Fibroblast of lung (primary cell): Measurements from ENCODE around the gene GET4. TPM values are rescaled to one million over a fixed set of nuclear protein-coding genes. Genes with fewer than 3 reads are reported as not detected.

ENCODE experiments used
- DNase-seq, 2 donors: peaks; one replicate each; pipeline versions ENCODE4 v3.0.0 to v3.0.0-alpha.2; 2010; ENCODE audit warnings: low read depth in 2 of 2
- H2AFZ ChIP-seq: 2 replicates; pipeline ENCODE4 v1.5.1; 2012; ENCODE audit warnings: low read length, control low read depth, inconsistent platforms
- H3K27ac ChIP-seq: 2 replicates; pipeline ENCODE4 v1.5.1; 2011; ENCODE audit warnings: low read length, control low read depth; ENCODE audit not compliant: insufficient read depth
- H3K27me3 ChIP-seq: 2 replicates; pipeline ENCODE4 v1.5.1; 2011; ENCODE audit warnings: mild to moderate bottlenecking, low read length; ENCODE audit not compliant: control insufficient read depth, insufficient read depth
- H3K36me3 ChIP-seq: 2 replicates; pipeline ENCODE4 v1.5.1; 2011; ENCODE audit warnings: low read length; ENCODE audit not compliant: control insufficient read depth, insufficient read depth
- H3K4me1 ChIP-seq: 2 replicates; pipeline ENCODE4 v1.5.1; 2011; ENCODE audit warnings: low read length; ENCODE audit not compliant: control insufficient read depth, insufficient read depth; ENCODE audit errors: extremely low read depth
- H3K4me2 ChIP-seq: 2 replicates; pipeline ENCODE4 v1.5.1; 2011; ENCODE audit warnings: low read length, control low read depth; ENCODE audit not compliant: insufficient read depth; ENCODE audit errors: extremely low read depth
- H3K4me3 ChIP-seq, 4 experiments: fragments of 200-600 bp in 1 of 4; sonication (generic) in 1 of 4; replicated peaks in 1 of 4; 2 replicates each; pipeline ENCODE4 v1.5.1; 2011 to 2016; ENCODE audit warnings: low read length in 4 of 4, low read depth in 3 of 4, mild to moderate bottlenecking in 3 of 4, control low read depth in 2 of 4, inconsistent platforms in 1 of 4, mixed read lengths in 1 of 4; ENCODE audit not compliant: insufficient read depth in 1 of 4; ENCODE audit errors: control extremely low read depth in 1 of 4
- H3K79me2 ChIP-seq: 2 replicates; pipeline ENCODE4 v1.5.1; 2012; ENCODE audit warnings: mild to moderate bottlenecking, low read length, inconsistent platforms; ENCODE audit not compliant: control insufficient read depth, insufficient read depth
- H3K9ac ChIP-seq: 2 replicates; pipeline ENCODE4 v1.5.1; 2011; ENCODE audit warnings: mild to moderate bottlenecking, low read length, control low read depth; ENCODE audit not compliant: insufficient read depth
- H3K9me3 ChIP-seq: 2 replicates; pipeline ENCODE4 v1.5.1; 2012; ENCODE audit warnings: low read depth, low read length; ENCODE audit not compliant: control insufficient read depth, insufficient read depth
- H4K20me1 ChIP-seq: 2 replicates; pipeline ENCODE4 v1.5.1; 2011; ENCODE audit warnings: low read length; ENCODE audit not compliant: control insufficient read depth, insufficient read depth; ENCODE audit errors: extremely low read depth
- CTCF ChIP-seq, 2 donors: IDR thresholded peaks in 1 of 2; conservative IDR thresholded peaks in 1 of 2; 1 replicate in 1 of 2; 2 replicates in 1 of 2; pipeline ENCODE4 v1.5.1; 2011 to 2012; ENCODE audit warnings: low read length in 2 of 2, control low read depth in 1 of 2, inconsistent platforms in 1 of 2, low read depth in 1 of 2, mild to moderate bottlenecking in 1 of 2
- EZH2 ChIP-seq: IDR thresholded peaks from 2 replicates; pipeline ENCODE4 v1.5.1; 2012; ENCODE audit warnings: low read length, control low read depth, mild to moderate bottlenecking; ENCODE audit errors: missing control alignments
- polyA plus RNA-seq, 2 donors: library from polyadenylated mRNA; depleted of rRNA in 1 of 2; stranded (reverse) in 1 of 2; unstranded in 1 of 2; fragments of >200 nt; gene quantifications; 2 replicates each; pipeline ENCODE4 v1.2.1, GENCODE V29; 2011 to 2012; ENCODE audit warnings: missing spikeins in 1 of 2
- total RNA-seq: library from RNA; depleted of rRNA; stranded (reverse); fragments of >200 nt; gene quantifications from 2 replicates; pipeline ENCODE4 v1.2.1, GENCODE V29; 2014

The GET4 gene
- total and polyA plus RNA-seq, 2 donors (not counting 1 experiment from before 2014, with no cell fraction given), result 13.4 to 23.1 TPM

GRCh38 chr7:833601-834258, 42.6 kb upstream of the GET4 start:
- no peaks in the 10 kb centered on the region for H3K27me3 ChIP-seq
- H2AFZ ChIP-seq, result no peak overlapping the region
- H3K4me1 ChIP-seq, result peaks cover 17% of the 10 kb centered on the region
- no peak overlapping the region for H3K4me2 ChIP-seq
- DNase-seq, result peak in 1 of 2 donors; percentile 18
- no peaks in the 10 kb centered on the region for H4K20me1 ChIP-seq
- peaks cover 90% of the 10 kb centered on the region for H3K79me2 ChIP-seq
- no peak overlapping the region for H3K9ac ChIP-seq
- TF ChIP-seq EZH2, result no peak
- TF ChIP-seq CTCF (conservative IDR thresholded peaks at IDR 0.05 in 1 of 2, IDR thresholded peaks at IDR 0.05 in 1 of 2; ENCODE audit: low read depth in 1 of 2, low read length in 2 of 2), result no peak
- peaks cover 8% of the 10 kb centered on the region for H3K36me3 ChIP-seq
- peak overlapping the region; percentile 93 for H3K27ac ChIP-seq
- no peaks in the 10 kb centered on the region for H3K9me3 ChIP-seq
- no peak overlapping the region for H3K4me3 ChIP-seq

- peaks cover 89% of the 10 kb centered on the region for H3K79me2 ChIP-seq
- H3K4me3 ChIP-seq, result no peak overlapping the region
- TF ChIP-seq EZH2, result no peak
- TF ChIP-seq CTCF (conservative IDR thresholded peaks at IDR 0.05 in 1 of 2, IDR thresholded peaks at IDR 0.05 in 1 of 2; ENCODE audit: low read depth in 1 of 2, low read length in 2 of 2), result no peak
- H4K20me1 ChIP-seq, result no peaks in the 10 kb centered on the region
- peaks cover 8% of the 10 kb centered on the region for H3K36me3 ChIP-seq
- no peak overlapping the region for H3K9ac ChIP-seq
- H3K27me3 ChIP-seq, result no peaks in the 10 kb centered on the region
- H3K9me3 ChIP-seq, result no peaks in the 10 kb centered on the region
- no peak overlapping the region for H3K4me2 ChIP-seq
- H2AFZ ChIP-seq, result no peak overlapping the region
- H3K27ac ChIP-seq, result no peak overlapping the region
- H3K4me1 ChIP-seq, result peaks cover 17% of the 10 kb centered on the region
- DNase-seq, result no peak
Measured at GRCh38 chr7:834277-834676, 42.1 kb upstream of the GET4 start.

GRCh38 chr7:835021-835420, 41.3 kb upstream of the GET4 start:
- Histone ChIP-seq H3K9me3 (no peaks in the 10 kb centered on the region), H3K79me2 (peaks cover 86% of the 10 kb centered on the region), H4K20me1 (no peaks in the 10 kb centered on the region), H3K27me3 (no peaks in the 10 kb centered on the region), H3K9ac (no peak overlapping the region), H2AFZ (no peak overlapping the region), H3K4me2 (no peak overlapping the region), H3K27ac (no peak overlapping the region), H3K4me1 (peaks cover 17% of the 10 kb centered on the region), H3K36me3 (peaks cover 7% of the 10 kb centered on the region), H3K4me3 (no peak overlapping the region)
- TF ChIP-seq CTCF (conservative IDR thresholded peaks at IDR 0.05 in 1 of 2, IDR thresholded peaks at IDR 0.05 in 1 of 2; ENCODE audit: low read depth in 1 of 2, low read length in 2 of 2) (no peak), EZH2 (no peak)
- DNase-seq, result no peak
